ENCODE data around the gene OR10G8. TPM values are rescaled to one million over a fixed set of nuclear protein-coding genes. Genes with fewer than 3 reads are reported as not detected.

Gene OR10G8
- total and polyA plus RNA-seq, 2 of the 8 experiments (the other 6 are each of a cell fraction or from before 2014, with no cell fraction given), result not detected

DNA sequence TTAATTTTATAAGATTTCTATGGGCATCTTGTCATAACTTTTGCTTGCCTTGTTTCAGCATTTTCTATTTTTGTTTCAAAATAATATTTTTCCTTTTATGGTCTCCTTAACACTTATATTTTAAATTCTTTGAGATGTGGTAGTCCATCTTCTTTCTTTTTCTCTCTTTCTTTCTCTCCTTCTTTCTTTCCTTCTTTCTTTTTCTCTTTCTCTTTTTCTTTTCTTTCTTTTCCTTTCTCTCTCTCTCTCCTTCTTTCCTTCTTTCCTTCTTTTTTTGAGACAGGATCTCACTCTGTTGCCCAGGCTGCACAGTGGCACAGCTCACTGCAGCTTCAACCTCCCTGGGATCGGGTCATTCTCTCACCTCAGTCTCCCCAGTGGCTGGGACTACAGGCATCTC, 50.7 kb downstream of the OR10G8 start:
- Histone ChIP-seq H4K91ac (replicated peaks; ENCODE audit: insufficient read length, low read length) (no peak overlapping the region), H3K27ac (ENCODE audit: low read depth, low read length) (no peak overlapping the region), H3K14ac (ENCODE audit: insufficient read length) (no peak overlapping the region), H3K18ac (ENCODE audit: extremely low read depth, low read length) (no peak overlapping the region), H3K4me3 (ENCODE audit: extremely low read depth in 1 of 4, insufficient read depth in 2 of 4, low read depth in 3 of 4, low read length in 4 of 4) (no peak overlapping the region), H3K23me2 (ENCODE audit: low read depth, low read length) (no peaks in the 10 kb centered on the region), H3K79me1 (ENCODE audit: low read depth, low read length) (no peaks in the 10 kb centered on the region), H4K5ac (ENCODE audit: insufficient read length, low read depth, low read length) (no peak overlapping the region), H4K20me1 (replicated peaks in 1 of 2; ENCODE audit: control insufficient read depth in 1 of 2, insufficient read depth in 2 of 2, low read length in 2 of 2) (no peaks in the 10 kb centered on the region), H3K4me1 (replicated peaks in 1 of 4; ENCODE audit: control insufficient read depth in 3 of 4, insufficient read depth in 4 of 4, low read length in 3 of 4) (peaks cover 0 to 3% (median 0%) of the 10 kb centered on the region in 4 experiments; a peak in 1 of 7 replicates), H2AK5ac (ENCODE audit: low read depth, low read length) (no peak overlapping the region), H2BK12ac (ENCODE audit: low read depth, low read length) (no peak overlapping the region), H4K8ac (ENCODE audit: extremely low read depth, insufficient read depth, low read length) (peak overlapping the region; percentile 16; the same call in 1 of the 2 replicates), H2BK120ac (replicated peaks; ENCODE audit: low read depth, low read length) (no peak overlapping the region), H3K56ac (replicated peaks; ENCODE audit: insufficient read length, low read depth, low read length) (no peak overlapping the region), H3K4ac (replicated peaks; ENCODE audit: insufficient read length, low read depth, low read length) (no peak overlapping the region), H3K79me2 (ENCODE audit: control insufficient read depth in 1 of 2, insufficient read depth in 2 of 2, low read length in 2 of 2) (no peaks in the 10 kb centered on the region), H2BK20ac (ENCODE audit: low read length) (no peak overlapping the region), H2BK5ac (ENCODE audit: low read depth, low read length) (no peak overlapping the region), H3K9me3 (ENCODE audit: insufficient read depth in 2 of 2, low read depth in 1 of 2, low read length in 1 of 2) (no peaks in the 10 kb centered on the region), H2AFZ (ENCODE audit: low read length) (no peak overlapping the region), H3K36me3 (ENCODE audit: control insufficient read depth in 2 of 4, insufficient read depth in 4 of 4, low read length in 3 of 4) (no peaks in the 10 kb centered on the region), H3K9ac (replicated peaks in 1 of 4; ENCODE audit: extremely low read depth in 1 of 4, low read depth in 3 of 4, low read length in 3 of 4) (no peak overlapping the region), H3K27me3 (replicated peaks in 1 of 4; ENCODE audit: control insufficient read depth in 3 of 4, extremely low read depth in 1 of 4, insufficient read depth in 3 of 4, low read length in 3 of 4) (no peaks in the 10 kb centered on the region), H2BK15ac (ENCODE audit: low read length) (no peak overlapping the region), H3K23ac (ENCODE audit: insufficient read length) (no peak overlapping the region), H3K4me2 (ENCODE audit: insufficient read depth in 1 of 2, low read depth in 2 of 2, low read length in 2 of 2) (no peak overlapping the region)
- ChIA-PET CTCF (ENCODE audit: partially characterized antibody) (interaction anchor here (0.7 to 1.1 kb wide), 2 partner anchors 9 to 200 kb away, joined by 3 to 4 read pairs; no protein-coding TSS in a partner anchor), POLR2A (ENCODE audit: partially characterized antibody) (interaction anchor here (1.4 kb wide), 1 partner anchor 38 kb away, joined by 4 read pairs; the partner anchor contains the start of gene VWA5A)
- DNase-seq (ENCODE audit: low read depth in 1 of 2, low spot score in 2 of 2), result no peak
- no peak for FAIRE-seq
- WGBS, 2 experiments (ENCODE audit: extremely low coverage in 1 of 2, insufficient coverage in 1 of 2, insufficient read length in 1 of 2, insufficient replicate concordance in 2 of 2, low coverage in 1 of 2, low lambda C conversion rate in 2 of 2, missing lambda C conversion rate in 1 of 2), result 100% methylated on average over 1 of the region's 1 CpG; no CpG with 5 or more reads in 1 of the 2 experiments
- TF ChIP-seq TCF12 (IDR thresholded peaks at IDR 0.05; ENCODE audit: low read depth, low read length) (no peak), SIRT6 (IDR thresholded peaks at IDR 0.05; ENCODE audit: low read length) (no peak), KDM1A (IDR thresholded peaks at IDR 0.05; ENCODE audit: borderline replicate concordance, low read length) (no peak), HDAC2 (IDR thresholded peaks at IDR 0.05; ENCODE audit: borderline replicate concordance in 1 of 2, low read depth in 2 of 2, low read length in 2 of 2) (no peak), CHD2 (IDR thresholded peaks at IDR 0.05; ENCODE audit: low read length) (no peak), EGR1 (IDR thresholded peaks at IDR 0.05; ENCODE audit: borderline replicate concordance, low read depth, low read length) (no peak), CBX8 (IDR thresholded peaks at IDR 0.05; ENCODE audit: borderline replicate concordance, low read depth, low read length) (no peak), CEBPB (IDR thresholded peaks at IDR 0.05; ENCODE audit: low read depth, low read length) (no peak)
- TF ChIP-seq, protein P1, sequence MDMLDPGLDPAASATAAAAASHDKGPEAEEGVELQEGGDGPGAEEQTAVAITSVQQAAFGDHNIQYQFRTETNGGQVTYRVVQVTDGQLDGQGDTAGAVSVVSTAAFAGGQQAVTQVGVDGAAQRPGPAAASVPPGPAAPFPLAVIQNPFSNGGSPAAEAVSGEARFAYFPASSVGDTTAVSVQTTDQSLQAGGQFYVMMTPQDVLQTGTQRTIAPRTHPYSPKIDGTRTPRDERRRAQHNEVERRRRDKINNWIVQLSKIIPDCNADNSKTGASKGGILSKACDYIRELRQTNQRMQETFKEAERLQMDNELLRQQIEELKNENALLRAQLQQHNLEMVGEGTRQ (IDR thresholded peaks at IDR 0.05; ENCODE audit: low read length), result no peak

Measured in H1 (cell line).